IMR-90 (cell line): ENCODE results near the gene DNTT. TPM values are rescaled to one million over a fixed set of nuclear protein-coding genes. Genes with fewer than 3 reads are reported as not detected.

Experiments
- ATAC-seq: fragments of 200-7000 bp; cut with Tn5 transposase; 2 replicates; pipeline ENCODE4 v1.9.1; 2020; ENCODE audit warnings: low read depth, mild to moderate bottlenecking, moderate library complexity
- BruUV-seq: library from RNA; stranded (reverse); fragments of 400-500 nt; replicated peaks from 2 replicates; lab custom pipeline; 2021; lab: Mats Ljungman, UMichigan
- CTCF ChIA-PET: fragments of 300-600 bp; formaldehyde crosslinking; extraction: SDS; loops from one replicate; lab custom pipeline; 2021; ENCODE audit warnings: antibody characterized with exemption; lab: Yijun Ruan, JAX
- POLR2A ChIA-PET: fragments of 300-600 bp; sonication (Branson Sonifier 250); formaldehyde crosslinking; loops from one replicate; lab custom pipeline; 2022; ENCODE audit warnings: antibody characterized with exemption; ENCODE audit not compliant: unreplicated experiment; lab: Charles Lee
- DNase-seq: peaks from one replicate; pipeline ENCODE4 v3.0.0; 2013
- H2AFZ ChIP-seq: replicated peaks from 2 replicates; pipeline ENCODE3; 2013; ENCODE audit warnings: low read length, mild to moderate bottlenecking; ENCODE audit not compliant: poor library complexity
- H2AK5ac ChIP-seq: 2 replicates; pipeline ENCODE4 v1.6.1; 2013; ENCODE audit warnings: low read depth, low read length, inconsistent platforms
- H2AK9ac ChIP-seq: replicated peaks from 2 replicates; pipeline ENCODE3; 2013; ENCODE audit warnings: mild to moderate bottlenecking, low read depth, low read length, moderate library complexity; ENCODE audit not compliant: poor library complexity
- H2BK120ac ChIP-seq: 2 replicates; pipeline ENCODE4 v1.6.1; 2013; ENCODE audit warnings: low read depth, low read length, inconsistent platforms
- H2BK15ac ChIP-seq: 3 replicates; pipeline ENCODE4 v1.6.1; 2013; ENCODE audit warnings: low read depth, low read length, inconsistent platforms
- H2BK20ac ChIP-seq: 2 replicates; pipeline ENCODE4 v1.6.1; 2013; ENCODE audit warnings: low read depth, mild to moderate bottlenecking, inconsistent platforms, low read length, moderate library complexity
- H2BK5ac ChIP-seq: 2 replicates; pipeline ENCODE4 v1.6.1; 2013; ENCODE audit warnings: mild to moderate bottlenecking, low read depth, low read length, inconsistent platforms; ENCODE audit not compliant: poor library complexity, severe bottlenecking
- H3K14ac ChIP-seq: replicated peaks from 2 replicates; pipeline ENCODE4 v1.6.1; 2013; ENCODE audit warnings: low read depth, low read length, inconsistent platforms
- H3K18ac ChIP-seq: 2 replicates; pipeline ENCODE4 v1.6.1; 2013; ENCODE audit warnings: low read depth, low read length, control low read depth
- H3K23ac ChIP-seq: 2 replicates; pipeline ENCODE4 v1.6.1; 2013; ENCODE audit warnings: low read depth, low read length, inconsistent platforms
- H3K27ac ChIP-seq: 2 replicates; pipeline ENCODE4 v1.5.1; 2013; ENCODE audit warnings: mild to moderate bottlenecking, control low read depth, low read length; ENCODE audit not compliant: insufficient read depth
- H3K27me3 ChIP-seq: 2 replicates; pipeline ENCODE4 v1.6.1; 2013; ENCODE audit warnings: low read length; ENCODE audit not compliant: control insufficient read depth, insufficient read depth
- H3K36me3 ChIP-seq: 2 replicates; pipeline ENCODE4 v1.6.1; 2013; ENCODE audit warnings: low read length, mixed read lengths; ENCODE audit not compliant: control insufficient read depth, insufficient read depth
- H3K4ac ChIP-seq: 2 replicates; pipeline ENCODE4 v1.6.1; 2013; ENCODE audit warnings: low read depth, low read length, inconsistent platforms
- H3K4me1 ChIP-seq: 2 replicates; pipeline ENCODE4 v1.6.1; 2013; ENCODE audit warnings: low read length, mixed read lengths; ENCODE audit not compliant: control insufficient read depth, insufficient read depth
- H3K4me2 ChIP-seq: 2 replicates; pipeline ENCODE4 v1.6.1; 2013; ENCODE audit warnings: low read depth, mild to moderate bottlenecking, control low read depth, low read length, moderate library complexity
- H3K4me3 ChIP-seq: 2 replicates; pipeline ENCODE4 v1.5.1; 2013; ENCODE audit warnings: low read depth, mild to moderate bottlenecking, control low read depth, low read length, moderate library complexity; ENCODE audit not compliant: insufficient read depth
- H3K56ac ChIP-seq: 2 replicates; pipeline ENCODE4 v1.6.1; 2013; ENCODE audit warnings: low read length, inconsistent platforms; ENCODE audit not compliant: insufficient read depth; ENCODE audit errors: extremely low read depth
- H3K79me1 ChIP-seq, 2 experiments: 2 replicates each; pipeline ENCODE4 v1.6.1; 2013; ENCODE audit warnings: low read length in 2 of 2, inconsistent platforms in 1 of 2, low read depth in 1 of 2
- H3K9ac ChIP-seq: 2 replicates; pipeline ENCODE4 v1.6.1; 2013; ENCODE audit warnings: low read depth, low read length, control low read depth
- H3K9me1 ChIP-seq: 2 replicates; pipeline ENCODE4 v1.6.1; 2013; ENCODE audit warnings: low read length, inconsistent platforms; ENCODE audit not compliant: insufficient read depth
- H3K9me3 ChIP-seq: 2 replicates; pipeline ENCODE4 v1.6.1; 2013; ENCODE audit warnings: low read length; ENCODE audit not compliant: control insufficient read depth, insufficient read depth
- H4K20me1 ChIP-seq: 2 replicates; pipeline ENCODE4 v1.6.1; 2013; ENCODE audit warnings: low read length, inconsistent platforms; ENCODE audit not compliant: insufficient read depth
- H4K5ac ChIP-seq: 2 replicates; pipeline ENCODE4 v1.6.1; 2013; ENCODE audit warnings: mild to moderate bottlenecking, low read depth, low read length, control low read depth
- H4K8ac ChIP-seq, 2 experiments: 2 replicates each; pipeline ENCODE4 v1.6.1; 2013; ENCODE audit warnings: low read depth in 2 of 2, low read length in 2 of 2, control low read depth in 1 of 2, inconsistent platforms in 1 of 2
- H4K91ac ChIP-seq: 2 replicates; pipeline ENCODE4 v1.6.1; 2013; ENCODE audit warnings: low read depth, low read length, inconsistent platforms; ENCODE audit not compliant: insufficient read depth
- CEBPB ChIP-seq: IDR thresholded peaks from 2 replicates; pipeline ENCODE4 v1.6.1; 2012; ENCODE audit warnings: low read depth, low read length, improper control_type of control experiment
- MAFK ChIP-seq: IDR thresholded peaks from 2 replicates; pipeline ENCODE4 v1.6.1; 2012; ENCODE audit warnings: low read depth, low read length, improper control_type of control experiment
- MAZ ChIP-seq: IDR thresholded peaks from 2 replicates; pipeline ENCODE4 v1.6.1; 2012; ENCODE audit warnings: low read depth, mild to moderate bottlenecking, low read length, improper control_type of control experiment, moderate library complexity, borderline replicate concordance
- NFE2L2 ChIP-seq: fragments of 150-350 bp; IDR thresholded peaks from 2 replicates; pipeline ENCODE4 v1.6.1; 2016; ENCODE audit warnings: low read depth, mild to moderate bottlenecking, low read length
- RAD21 ChIP-seq: IDR thresholded peaks from 2 replicates; pipeline ENCODE4 v1.6.1; 2012; ENCODE audit warnings: low read length, improper control_type of control experiment
- RCOR1 ChIP-seq: IDR thresholded peaks from 2 replicates; pipeline ENCODE4 v1.6.1; 2012; ENCODE audit warnings: mild to moderate bottlenecking, low read length, improper control_type of control experiment; ENCODE audit not compliant: insufficient replicate concordance
- WGBS, 2 experiments: methylation state at CpG; one replicate each; pipeline versions ENCODE4 v1.1.5 to v1.1.7; 2013; ENCODE audit warnings: missing lambda C conversion rate in 2 of 2; ENCODE audit not compliant: insufficient read length in 1 of 2; ENCODE audit errors: extremely low coverage in 2 of 2; 5-methylcytosine and 5-hydroxymethylcytosine counted together
- dilution Hi-C: fragments of 300-500 bp; cut with HindIII; formaldehyde crosslinking; loops from one replicate; pipeline ENCODE4 v1.14.3; 2018; ENCODE audit warnings: low sequenced_read_pairs; ENCODE audit not compliant: unreplicated experiment
- in situ Hi-C: fragments of 300-500 bp; cut with MboI; formaldehyde crosslinking; loops from 3 replicates; pipeline ENCODE4 v1.14.3; 2019; ENCODE audit warnings: low sequenced_read_pairs, inconsistent platforms, mixed read lengths
- intact Hi-C: fragments of 100-400 bp; cut with micrococcal nuclease; formaldehyde crosslinking; loops from 2 replicates; pipeline ENCODE4 v1.10.0; 2022
- polyA plus RNA-seq, 3 experiments: library from polyadenylated mRNA; depleted of rRNA; stranded (reverse); fragments of >200 nt; gene quantifications; 2 replicates each; pipeline ENCODE4 v1.2.3, GENCODE V29; 2012; ENCODE audit warnings: low replicate concordance in 1 of 3
- total RNA-seq: library from RNA; depleted of rRNA; stranded (reverse); fragments of >200 nt; gene quantifications from 2 replicates; pipeline ENCODE4 v1.2.3, GENCODE V29; 2012
- TF ChIP-seq, protein P1 (sequence below): fragments of 150-350 bp; IDR thresholded peaks from 2 replicates; pipeline ENCODE4 v1.6.1; 2017; ENCODE audit warnings: mild to moderate bottlenecking, antibody characterized with exemption, low read length, low read depth
- TF ChIP-seq, protein P2 (sequence below): conservative IDR thresholded peaks from 2 replicates; pipeline ENCODE4 v1.5.1; 2012; ENCODE audit warnings: mild to moderate bottlenecking, low read depth, low read length, improper control_type of control experiment

The DNTT gene
- total and polyA plus RNA-seq, 2 of the 4 experiments (the other 2 are of a cell fraction), result not detected

DNA sequence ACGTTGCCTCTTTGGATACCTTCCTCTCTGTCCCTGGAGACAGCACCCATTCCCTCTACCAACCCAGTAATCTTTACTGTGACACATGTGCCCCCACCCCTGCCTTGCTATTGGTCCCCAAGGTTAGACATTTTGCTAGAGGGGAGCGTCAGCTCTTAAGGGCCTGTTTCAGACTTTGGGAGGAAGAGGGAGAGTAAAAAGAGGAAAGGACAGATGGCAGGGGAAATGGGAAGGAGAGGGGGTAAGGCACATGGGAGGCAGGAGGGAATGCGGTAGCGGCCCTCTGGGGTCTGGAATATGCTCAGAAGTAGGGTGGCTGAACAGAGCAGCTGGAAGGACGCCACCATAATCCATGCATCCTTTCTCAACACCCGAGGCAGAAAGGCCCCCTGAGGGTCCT, 45.1 kb upstream of the DNTT start:
- Histone ChIP-seq H2AK5ac (no peak overlapping the region), H3K4me2 (no peak overlapping the region), H3K18ac (no peak overlapping the region), H3K14ac (no peak overlapping the region), H3K36me3 (no peaks in the 10 kb centered on the region), H3K9me3 (no peaks in the 10 kb centered on the region), H4K91ac (no peak overlapping the region), H3K23ac (no peak overlapping the region), H2BK20ac (no peak overlapping the region), H4K20me1 (no peaks in the 10 kb centered on the region), H4K5ac (no peak overlapping the region), H2AK9ac (no peak overlapping the region), H2BK15ac (no peak overlapping the region), H3K27me3 (no peaks in the 10 kb centered on the region), H2AFZ (no peak overlapping the region), H2BK5ac (no peak overlapping the region), H3K4me1 (no peaks in the 10 kb centered on the region), H3K56ac (no peak overlapping the region), H3K79me1 (no peaks in the 10 kb centered on the region), H3K4ac (no peak overlapping the region), H2BK120ac (no peak overlapping the region), H3K9me1 (no peaks in the 10 kb centered on the region), H3K27ac (no peak overlapping the region), H3K4me3 (no peak overlapping the region), H3K9ac (no peak overlapping the region), H4K8ac (no peak overlapping the region)
- TF ChIP-seq, protein P1, sequence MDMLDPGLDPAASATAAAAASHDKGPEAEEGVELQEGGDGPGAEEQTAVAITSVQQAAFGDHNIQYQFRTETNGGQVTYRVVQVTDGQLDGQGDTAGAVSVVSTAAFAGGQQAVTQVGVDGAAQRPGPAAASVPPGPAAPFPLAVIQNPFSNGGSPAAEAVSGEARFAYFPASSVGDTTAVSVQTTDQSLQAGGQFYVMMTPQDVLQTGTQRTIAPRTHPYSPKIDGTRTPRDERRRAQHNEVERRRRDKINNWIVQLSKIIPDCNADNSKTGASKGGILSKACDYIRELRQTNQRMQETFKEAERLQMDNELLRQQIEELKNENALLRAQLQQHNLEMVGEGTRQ, result no peak
- no peak for TF ChIP-seq RAD21
- TF ChIP-seq NFE2L2, result no peak
- TF ChIP-seq RCOR1, result no peak
- no peak for TF ChIP-seq MAZ
- TF ChIP-seq, protein P2, sequence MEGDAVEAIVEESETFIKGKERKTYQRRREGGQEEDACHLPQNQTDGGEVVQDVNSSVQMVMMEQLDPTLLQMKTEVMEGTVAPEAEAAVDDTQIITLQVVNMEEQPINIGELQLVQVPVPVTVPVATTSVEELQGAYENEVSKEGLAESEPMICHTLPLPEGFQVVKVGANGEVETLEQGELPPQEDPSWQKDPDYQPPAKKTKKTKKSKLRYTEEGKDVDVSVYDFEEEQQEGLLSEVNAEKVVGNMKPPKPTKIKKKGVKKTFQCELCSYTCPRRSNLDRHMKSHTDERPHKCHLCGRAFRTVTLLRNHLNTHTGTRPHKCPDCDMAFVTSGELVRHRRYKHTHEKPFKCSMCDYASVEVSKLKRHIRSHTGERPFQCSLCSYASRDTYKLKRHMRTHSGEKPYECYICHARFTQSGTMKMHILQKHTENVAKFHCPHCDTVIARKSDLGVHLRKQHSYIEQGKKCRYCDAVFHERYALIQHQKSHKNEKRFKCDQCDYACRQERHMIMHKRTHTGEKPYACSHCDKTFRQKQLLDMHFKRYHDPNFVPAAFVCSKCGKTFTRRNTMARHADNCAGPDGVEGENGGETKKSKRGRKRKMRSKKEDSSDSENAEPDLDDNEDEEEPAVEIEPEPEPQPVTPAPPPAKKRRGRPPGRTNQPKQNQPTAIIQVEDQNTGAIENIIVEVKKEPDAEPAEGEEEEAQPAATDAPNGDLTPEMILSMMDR, result no peak
- no peak for TF ChIP-seq MAFK
- no peak for TF ChIP-seq CEBPB
- POLR2A ChIA-PET, result no interaction called here
- intact Hi-C loops, result no loop called here
- in situ Hi-C loops, result no loop called here
- no peak for ATAC-seq
- CTCF ChIA-PET, result no interaction called here
- no CpG with 5 or more reads among the region's 6 CpGs for WGBS, 2 experiments
- dilution Hi-C loops, result no loop called here
- no peak for DNase-seq
- BruUV-seq, result no TSS peak
